Loucy (cell line): ENCODE data around the gene ERGIC3.

Source experiments
- H2AFZ ChIP-seq: fragments of 200-600 bp; sonication (generic); 2 replicates; pipeline ENCODE4 v1.6.0; 2016; ENCODE audit warnings: antibody characterized with exemption, mild to moderate bottlenecking, low read length, moderate library complexity
- H3F3A ChIP-seq: fragments of 200-600 bp; 2 replicates; pipeline ENCODE4 v1.6.0; 2016; ENCODE audit warnings: antibody characterized with exemption, low read depth, mild to moderate bottlenecking
- H3K27me3 ChIP-seq: fragments of 200-600 bp; sonication (generic); 2 replicates; pipeline ENCODE4 v1.6.1; 2014; ENCODE audit warnings: low read length, mild to moderate bottlenecking; ENCODE audit not compliant: insufficient read depth, poor library complexity, severe bottlenecking
- H3K36me3 ChIP-seq: fragments of 200-600 bp; sonication (generic); 2 replicates; pipeline ENCODE4 v1.6.1; 2016; ENCODE audit warnings: low read length; ENCODE audit not compliant: insufficient read depth
- H3K4me1 ChIP-seq: fragments of 200-600 bp; sonication (generic); 2 replicates; pipeline ENCODE4 v1.5.1; 2014; ENCODE audit warnings: low read length, mild to moderate bottlenecking; ENCODE audit not compliant: insufficient read depth, poor library complexity, severe bottlenecking
- H3K4me2 ChIP-seq: fragments of 200-600 bp; sonication (generic); 2 replicates; pipeline ENCODE4 v1.6.0; 2014; ENCODE audit warnings: antibody characterized with exemption, low read length, low read depth, mild to moderate bottlenecking; ENCODE audit not compliant: poor library complexity, severe bottlenecking
- H3K4me3 ChIP-seq: fragments of 200-600 bp; sonication (generic); 2 replicates; pipeline ENCODE4 v1.5.1; 2014; ENCODE audit warnings: low read length, mild to moderate bottlenecking, mixed read lengths; ENCODE audit not compliant: poor library complexity, severe bottlenecking
- H3K79me2 ChIP-seq: fragments of 200-600 bp; sonication (generic); 2 replicates; pipeline ENCODE4 v1.6.1; 2014; ENCODE audit warnings: low read length; ENCODE audit not compliant: insufficient read depth
- H3K9ac ChIP-seq: fragments of 200-600 bp; sonication (generic); 2 replicates; pipeline ENCODE4 v1.6.0; 2014; ENCODE audit warnings: mild to moderate bottlenecking, low read depth, low read length, moderate library complexity; ENCODE audit not compliant: poor library complexity, severe bottlenecking
- H3K9me2 ChIP-seq: fragments of 200-600 bp; sonication (generic); replicated peaks from 2 replicates; pipeline ENCODE4 v1.6.1; 2016; ENCODE audit warnings: low read depth, low read length, mixed read lengths
- H3K9me3 ChIP-seq: fragments of 200-600 bp; sonication (generic); 2 replicates; pipeline ENCODE4 v1.6.1; 2014; ENCODE audit warnings: mild to moderate bottlenecking, antibody characterized with exemption, low read length, low read depth; ENCODE audit not compliant: insufficient read depth
- H4K20me1 ChIP-seq: fragments of 200-600 bp; sonication (generic); 2 replicates; pipeline ENCODE4 v1.6.0; 2014; ENCODE audit warnings: antibody characterized with exemption, low read length, mild to moderate bottlenecking; ENCODE audit not compliant: insufficient read depth, poor library complexity, severe bottlenecking
- EZH2phosphoT487 ChIP-seq: fragments of 200-600 bp; IDR thresholded peaks from 2 replicates; pipeline ENCODE4 v1.6.1; 2018; ENCODE audit warnings: antibody characterized with exemption, mild to moderate bottlenecking, moderate library complexity, borderline replicate concordance
- TF ChIP-seq, protein P1 (sequence below): fragments of 200-600 bp; sonication (generic); conservative IDR thresholded peaks from 2 replicates; pipeline ENCODE4 v1.5.1; 2014; ENCODE audit warnings: mild to moderate bottlenecking, antibody characterized with exemption, low read length

Gene ERGIC3

DNA sequence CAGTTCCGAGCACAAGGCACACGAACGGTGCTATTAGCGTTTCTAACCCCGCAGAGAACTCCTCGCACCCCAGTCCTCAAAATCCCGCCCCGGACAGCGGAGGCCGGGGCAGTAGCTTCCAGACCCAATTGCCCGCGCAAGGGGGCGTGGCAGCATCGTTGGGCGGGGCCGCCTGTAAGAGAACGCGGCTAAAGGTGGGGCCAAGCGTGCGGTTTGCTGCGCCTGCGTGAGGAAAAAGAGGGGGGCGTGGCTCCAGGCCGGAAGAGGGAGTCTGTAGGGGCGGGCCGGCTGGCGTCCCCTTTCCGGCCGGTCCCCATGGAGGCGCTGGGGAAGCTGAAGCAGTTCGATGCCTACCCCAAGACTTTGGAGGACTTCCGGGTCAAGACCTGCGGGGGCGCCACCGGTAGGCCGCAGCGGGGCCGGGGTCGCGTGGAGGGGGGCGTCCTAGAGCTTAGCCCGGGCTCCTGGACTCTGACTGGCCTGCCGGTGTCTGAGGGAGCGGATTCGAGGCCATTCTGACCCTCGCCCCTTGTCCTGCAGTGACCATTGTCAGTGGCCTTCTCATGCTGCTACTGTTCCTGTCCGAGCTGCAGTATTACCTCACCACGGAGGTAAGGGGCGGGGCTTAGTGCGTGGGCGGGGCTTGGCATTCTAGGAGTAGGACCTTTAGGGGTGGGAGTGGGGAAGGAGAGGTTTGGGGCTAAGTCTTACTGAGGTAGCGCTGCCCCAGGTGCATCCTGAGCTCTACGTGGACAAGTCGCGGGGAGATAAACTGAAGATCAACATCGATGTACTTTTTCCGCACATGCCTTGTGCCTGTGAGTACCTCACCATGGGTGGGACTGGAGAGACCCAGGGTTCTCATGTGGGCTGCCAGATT is at the start of gene ERGIC3:
Gene ERGIC3, plus strand, starts transcription at position 296 of the 880 bp plus-strand sequence. Its CDS starts 20 bp downstream, at position 316.
- H3K36me3 ChIP-seq: no peaks in the 10 kb centered on the region
- H3K9me2 ChIP-seq: no peaks in the 10 kb centered on the region
- H3K4me1 ChIP-seq: peaks cover 18% of the 10 kb centered on the region
- H2AFZ ChIP-seq: peak within 1 kb of the TSS; percentile 89
- peak within 1 kb of the TSS; percentile 91 for H3K4me3 ChIP-seq
- peaks cover 9% of the 10 kb centered on the region; the same call in 1 of the 2 replicates for H3K79me2 ChIP-seq
- no peaks in the 10 kb centered on the region for H3K9me3 ChIP-seq
- H3K27me3 ChIP-seq: no peaks in the 10 kb centered on the region
- peak within 1 kb of the TSS; percentile 86 for H3K4me2 ChIP-seq
- no peaks in the 10 kb centered on the region for H4K20me1 ChIP-seq
- H3F3A ChIP-seq: no peaks in the 10 kb centered on the region
- peak within 1 kb of the TSS; percentile 71 for H3K9ac ChIP-seq
- no peak for TF ChIP-seq EZH2phosphoT487
- TF ChIP-seq, protein P1, sequence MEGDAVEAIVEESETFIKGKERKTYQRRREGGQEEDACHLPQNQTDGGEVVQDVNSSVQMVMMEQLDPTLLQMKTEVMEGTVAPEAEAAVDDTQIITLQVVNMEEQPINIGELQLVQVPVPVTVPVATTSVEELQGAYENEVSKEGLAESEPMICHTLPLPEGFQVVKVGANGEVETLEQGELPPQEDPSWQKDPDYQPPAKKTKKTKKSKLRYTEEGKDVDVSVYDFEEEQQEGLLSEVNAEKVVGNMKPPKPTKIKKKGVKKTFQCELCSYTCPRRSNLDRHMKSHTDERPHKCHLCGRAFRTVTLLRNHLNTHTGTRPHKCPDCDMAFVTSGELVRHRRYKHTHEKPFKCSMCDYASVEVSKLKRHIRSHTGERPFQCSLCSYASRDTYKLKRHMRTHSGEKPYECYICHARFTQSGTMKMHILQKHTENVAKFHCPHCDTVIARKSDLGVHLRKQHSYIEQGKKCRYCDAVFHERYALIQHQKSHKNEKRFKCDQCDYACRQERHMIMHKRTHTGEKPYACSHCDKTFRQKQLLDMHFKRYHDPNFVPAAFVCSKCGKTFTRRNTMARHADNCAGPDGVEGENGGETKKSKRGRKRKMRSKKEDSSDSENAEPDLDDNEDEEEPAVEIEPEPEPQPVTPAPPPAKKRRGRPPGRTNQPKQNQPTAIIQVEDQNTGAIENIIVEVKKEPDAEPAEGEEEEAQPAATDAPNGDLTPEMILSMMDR: no peak

DNA sequence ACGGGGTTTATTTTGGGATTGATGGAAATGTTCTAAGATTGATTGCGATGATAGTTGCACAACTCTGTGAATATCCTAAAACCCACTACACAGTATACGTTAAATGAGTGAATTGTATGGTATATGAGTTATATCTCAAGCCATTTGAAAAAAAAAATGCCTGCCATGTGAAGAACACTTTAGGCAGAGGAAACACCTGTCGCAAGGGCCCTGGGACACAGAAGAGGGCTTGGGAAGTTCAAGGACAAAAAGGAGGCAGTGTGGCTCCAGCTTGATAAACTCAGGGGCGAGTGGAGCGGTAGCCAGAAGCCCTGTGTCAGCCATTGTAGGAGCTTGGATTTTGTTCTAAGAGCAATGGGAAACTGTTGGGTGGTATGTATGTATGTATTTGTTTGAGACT is 49.5 kb upstream of the ERGIC3 start:
- Histone ChIP-seq H3K4me2 (peak overlapping the region; percentile 87), H3K36me3 (peaks cover 47% of the 10 kb centered on the region; the same call in 1 of the 2 replicates), H3K4me1 (peaks cover 11% of the 10 kb centered on the region)

DNA sequence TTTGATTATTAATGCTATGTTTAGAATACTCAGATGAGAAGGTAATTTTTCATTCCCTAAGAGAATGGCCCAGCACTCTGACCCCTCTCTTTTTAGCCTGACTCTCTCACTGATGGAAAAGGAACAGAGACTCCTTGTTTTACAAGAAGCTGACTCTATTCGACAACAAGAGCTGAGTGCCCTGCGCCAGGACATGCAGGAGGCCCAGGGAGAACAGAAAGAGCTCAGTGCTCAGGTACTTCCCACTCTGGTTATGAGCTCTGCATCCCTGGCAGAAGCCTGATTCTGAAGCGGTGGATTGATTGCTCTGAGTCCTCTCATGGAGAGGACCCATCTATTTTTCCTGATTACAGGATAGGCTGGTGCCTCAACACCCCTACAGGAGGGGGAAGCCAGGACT is 45.4 kb upstream of the ERGIC3 start:
- H3K9me3 ChIP-seq: no peaks in the 10 kb centered on the region
- H2AFZ ChIP-seq: no peak overlapping the region
- no peaks in the 10 kb centered on the region for H3K9me2 ChIP-seq
- TF ChIP-seq, protein P1: no peak
- no peak for TF ChIP-seq EZH2phosphoT487
- no peak overlapping the region for H3K9ac ChIP-seq
- no peaks in the 10 kb centered on the region for H3K4me1 ChIP-seq
- no peaks in the 10 kb centered on the region for H3K27me3 ChIP-seq
- no peaks in the 10 kb centered on the region for H3F3A ChIP-seq
- no peak overlapping the region for H3K4me3 ChIP-seq
- H3K79me2 ChIP-seq: peaks cover 10% of the 10 kb centered on the region
- no peak overlapping the region for H3K4me2 ChIP-seq
- H4K20me1 ChIP-seq: no peaks in the 10 kb centered on the region
- peaks cover 77% of the 10 kb centered on the region; the same call in 1 of the 2 replicates for H3K36me3 ChIP-seq

More for the DNA sequence above, 49.5 kb upstream of the ERGIC3 start:
- H3K9me3 ChIP-seq: no peaks in the 10 kb centered on the region
- H2AFZ ChIP-seq: no peak overlapping the region
- peaks cover 47% of the 10 kb centered on the region for H3K79me2 ChIP-seq
- H3K27me3 ChIP-seq: no peaks in the 10 kb centered on the region
- H3F3A ChIP-seq: no peaks in the 10 kb centered on the region
- H4K20me1 ChIP-seq: no peaks in the 10 kb centered on the region
- H3K4me3 ChIP-seq: peak overlapping the region; percentile 89
- no peaks in the 10 kb centered on the region for H3K9me2 ChIP-seq
- H3K9ac ChIP-seq: peak overlapping the region; percentile 89
- no peak for TF ChIP-seq EZH2phosphoT487
- TF ChIP-seq, protein P1: no peak
